CD4-positive, CD25-positive, alpha-beta regulatory T cell (primary cell): ENCODE measurements around the gene ZNF683. TPM values are rescaled to one million over a fixed set of nuclear protein-coding genes. Genes with fewer than 3 reads are reported as not detected.
"Not testable (repeated sequence)": the region's sequence is repeated elsewhere in the genome, so short reads cannot be mapped to it uniquely, and the experiment has no call there.

Experiments
- ATAC-seq, 2 donors: fragments of 150-1000 bp; cut with Tn5 transposase; one replicate each; pipeline ENCODE4 v1.10.0; 2021; ENCODE audit warnings: low read depth in 2 of 2, moderate number of reproducible peaks in 2 of 2, moderate library complexity in 1 of 2
- DNase-seq, 3 donors: peaks; one replicate each; pipeline versions ENCODE4 v3.0.0 to v3.0.0-alpha.2; 2012 to 2022; ENCODE audit warnings: mixed read lengths in 1 of 3
- H3K27ac ChIP-seq: one replicate; pipeline ENCODE4 v1.7.0; 2013; ENCODE audit warnings: mild to moderate bottlenecking, low read length; ENCODE audit not compliant: insufficient read depth, poor library complexity, severe bottlenecking
- H3K27me3 ChIP-seq: one replicate; pipeline ENCODE4 v1.7.0; 2013; ENCODE audit warnings: low read length; ENCODE audit not compliant: control insufficient read depth, insufficient read depth
- H3K36me3 ChIP-seq: one replicate; pipeline ENCODE4 v1.7.0; 2013; ENCODE audit warnings: mild to moderate bottlenecking, low read length, moderate library complexity; ENCODE audit not compliant: control insufficient read depth, insufficient read depth
- H3K4me1 ChIP-seq: 2 replicates; pipeline ENCODE4 v1.7.0; 2013; ENCODE audit warnings: mild to moderate bottlenecking, low read length; ENCODE audit not compliant: insufficient read depth, control insufficient read depth, poor library complexity, severe bottlenecking
- H3K4me3 ChIP-seq: one replicate; pipeline ENCODE4 v1.7.0; 2013; ENCODE audit warnings: low read depth, mild to moderate bottlenecking, low read length, moderate library complexity
- H3K9me3 ChIP-seq, 2 experiments: 1 replicate in 1 of 2; 2 replicates in 1 of 2; pipeline ENCODE4 v1.7.0; 2013; ENCODE audit warnings: low read length in 2 of 2, mild to moderate bottlenecking in 1 of 2, moderate library complexity in 1 of 2; ENCODE audit not compliant: control insufficient read depth in 2 of 2
- H3K27ac Mint-ChIP-seq, 3 donors: one replicate each; pipeline ENCODE4 v1.8.0; 2020 to 2022; ENCODE audit warnings: mild to moderate bottlenecking in 3 of 3, mixed read lengths in 3 of 3, moderate library complexity in 2 of 3
- H3K27me3 Mint-ChIP-seq: one replicate; pipeline ENCODE4 v1.8.0; 2022; ENCODE audit warnings: mild to moderate bottlenecking, mixed read lengths
- H3K36me3 Mint-ChIP-seq: one replicate; pipeline ENCODE4 v1.8.0; 2020; ENCODE audit warnings: mixed read lengths
- H3K4me1 Mint-ChIP-seq, 4 donors: one replicate each; pipeline ENCODE4 v1.8.0; 2020 to 2022; ENCODE audit warnings: mixed read lengths in 4 of 4, mild to moderate bottlenecking in 1 of 4
- H3K4me3 Mint-ChIP-seq, 4 donors: one replicate each; pipeline ENCODE4 v1.8.0; 2020 to 2022; ENCODE audit warnings: mild to moderate bottlenecking in 4 of 4, mixed read lengths in 4 of 4, moderate library complexity in 3 of 4
- H3K9me3 Mint-ChIP-seq, 7 donors: one replicate each; pipeline ENCODE4 v1.8.0; 2020 to 2022; ENCODE audit warnings: mixed read lengths in 7 of 7, mild to moderate bottlenecking in 3 of 7, moderate library complexity in 2 of 7
- polyA plus RNA-seq, 4 donors: library from polyadenylated mRNA; unstranded; fragments of 300-500 nt; fragmentation: Illumina TruSeq; gene quantifications; one replicate each; pipeline ENCODE4 v1.2.3, GENCODE V29; 2021
- total RNA-seq: library from RNA; stranded (reverse); gene quantifications from one replicate; pipeline ENCODE4 v1.2.3, GENCODE V29; 2022

ZNF683 gene
- total and polyA plus RNA-seq, 5 donors from 2014 or later: 0.25 to 0.55 TPM; not detected in 3

DNA sequence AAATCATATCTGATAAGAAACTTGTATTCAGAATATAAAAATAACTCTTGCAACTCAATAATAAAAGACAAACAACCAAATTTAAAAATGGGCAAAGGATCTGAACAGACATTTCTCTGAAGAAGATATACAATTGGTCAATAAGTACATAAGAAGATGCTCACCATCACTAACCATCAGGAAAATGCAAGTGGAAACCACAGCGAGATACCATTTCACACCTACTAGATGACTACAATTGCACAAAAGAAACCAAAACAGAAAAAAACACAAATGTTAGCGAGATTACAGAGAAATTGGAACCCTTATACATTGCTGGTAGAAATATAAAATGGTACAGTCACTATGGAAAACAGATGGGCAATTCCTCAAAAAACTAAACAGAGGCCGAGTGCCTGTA is 11.5 kb upstream of the ZNF683 start:
- H3K4me3 Mint-ChIP-seq: peak overlapping the region in 3 of 4 donors; percentile 4 to 53 (median 28)
- H3K9me3 Mint-ChIP-seq: no peaks in the 10 kb centered on the region
- no peaks in the 10 kb centered on the region for H3K27me3 ChIP-seq
- no peak overlapping the region for H3K4me3 ChIP-seq
- peak overlapping the region in 2 of 3 donors; percentile 4 to 86 for H3K27ac Mint-ChIP-seq
- no peak overlapping the region for H3K27ac ChIP-seq
- peaks cover 11 to 54% (median 22%) of the 10 kb centered on the region in 4 donors for H3K4me1 Mint-ChIP-seq
- DNase-seq (no peak), ATAC-seq (no peak)
- peaks cover 35% of the 10 kb centered on the region for H3K4me1 ChIP-seq
- no peaks in the 10 kb centered on the region for H3K36me3 ChIP-seq
- H3K27me3 Mint-ChIP-seq: no peaks in the 10 kb centered on the region
- no peaks in the 10 kb centered on the region for H3K36me3 Mint-ChIP-seq
- H3K9me3 ChIP-seq: no peaks in the 10 kb centered on the region

DNA sequence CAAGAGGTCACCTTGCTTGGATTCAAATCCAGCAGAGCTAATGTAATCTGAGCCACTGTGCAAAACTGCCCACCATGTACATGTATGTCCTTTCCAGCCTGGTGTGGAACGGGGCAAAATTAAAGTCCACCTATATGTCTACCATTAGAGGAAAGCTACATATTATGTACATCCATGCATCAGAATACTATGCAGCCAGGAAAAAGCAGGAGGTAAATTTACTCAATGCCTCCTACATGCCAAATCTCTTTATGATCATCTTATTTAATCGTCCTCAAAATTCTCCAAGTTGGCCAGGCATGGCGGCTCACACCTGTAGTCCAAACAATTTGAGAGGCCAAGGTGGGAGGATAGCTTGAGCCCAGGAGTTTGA is 6.3 kb upstream of the ZNF683 start:
- H3K27ac ChIP-seq: peak overlapping the region; percentile 68
- peak overlapping the region in 3 of 4 donors; percentile 77 to 88 (median 78) for H3K4me3 Mint-ChIP-seq
- H3K9me3 Mint-ChIP-seq: no peaks in the 10 kb centered on the region
- H3K27ac Mint-ChIP-seq: peak overlapping the region; percentile 94 to 98 (median 96)
- no peaks in the 10 kb centered on the region for H3K27me3 Mint-ChIP-seq
- ATAC-seq (no peak), DNase-seq (no peak)
- peaks cover 61% of the 10 kb centered on the region for H3K4me1 ChIP-seq
- H3K36me3 Mint-ChIP-seq: no peaks in the 10 kb centered on the region
- H3K27me3 ChIP-seq: no peaks in the 10 kb centered on the region
- H3K9me3 ChIP-seq: no peaks in the 10 kb centered on the region
- H3K4me1 Mint-ChIP-seq: peaks cover 31 to 69% (median 49%) of the 10 kb centered on the region in 4 donors
- H3K4me3 ChIP-seq: peak overlapping the region; percentile 62
- no peaks in the 10 kb centered on the region for H3K36me3 ChIP-seq

DNA sequence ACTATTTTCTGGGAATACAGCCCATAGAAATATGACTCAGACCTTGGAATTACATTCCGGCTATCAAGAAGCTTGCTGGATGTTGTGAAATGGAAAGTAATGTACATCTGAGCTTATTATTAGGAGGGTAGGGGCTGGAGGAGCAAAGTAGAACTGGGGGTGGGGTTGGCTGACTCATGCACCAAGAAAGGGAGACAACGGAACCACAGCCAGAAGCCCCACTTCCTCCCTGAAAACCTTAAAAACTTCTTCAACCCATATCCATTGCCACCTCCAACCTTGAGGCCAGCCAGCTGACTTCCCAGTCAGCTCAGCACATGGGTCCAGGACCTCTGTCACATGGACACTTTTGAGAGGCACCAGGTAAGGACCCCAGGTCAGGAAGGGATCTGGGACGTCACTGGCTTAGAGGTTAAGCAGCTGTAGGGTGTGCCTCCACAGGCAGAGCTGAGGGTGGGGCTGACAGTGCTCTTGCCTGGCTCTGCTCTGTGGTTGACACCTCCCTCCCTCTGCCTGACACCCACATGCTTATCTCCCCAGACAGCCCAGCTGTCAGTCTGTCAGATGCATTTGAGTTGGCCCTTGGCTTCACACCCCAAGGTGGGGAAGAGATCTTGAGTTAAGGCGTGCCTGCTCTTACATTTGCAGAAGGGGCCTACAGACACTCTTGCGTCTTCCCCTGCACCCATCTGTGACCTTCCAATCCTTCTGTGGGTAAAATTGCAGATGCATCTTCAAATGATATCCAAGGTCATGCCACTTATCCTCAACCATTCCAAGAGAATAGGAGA is 5.7 kb upstream of the ZNF683 start:
- no peaks in the 10 kb centered on the region for H3K36me3 Mint-ChIP-seq
- Histone ChIP-seq H3K27me3 (no peaks in the 10 kb centered on the region), H3K4me3 (peak overlapping the region; percentile 62), H3K4me1 (peaks cover 65% of the 10 kb centered on the region), H3K27ac (peak overlapping the region; percentile 68), H3K9me3 (no peaks in the 10 kb centered on the region), H3K36me3 (no peaks in the 10 kb centered on the region)
- peak overlapping the region; percentile 10 to 88 (median 78) for H3K4me3 Mint-ChIP-seq
- peak overlapping the region; percentile 94 to 98 (median 96) for H3K27ac Mint-ChIP-seq
- no peaks in the 10 kb centered on the region for H3K9me3 Mint-ChIP-seq
- H3K27me3 Mint-ChIP-seq: no peaks in the 10 kb centered on the region
- peak; percentile 97 to 99 for ATAC-seq
- peak; percentile 49 to 98 (median 84) for DNase-seq
- H3K4me1 Mint-ChIP-seq: peaks cover 35 to 75% (median 54%) of the 10 kb centered on the region in 4 donors

DNA sequence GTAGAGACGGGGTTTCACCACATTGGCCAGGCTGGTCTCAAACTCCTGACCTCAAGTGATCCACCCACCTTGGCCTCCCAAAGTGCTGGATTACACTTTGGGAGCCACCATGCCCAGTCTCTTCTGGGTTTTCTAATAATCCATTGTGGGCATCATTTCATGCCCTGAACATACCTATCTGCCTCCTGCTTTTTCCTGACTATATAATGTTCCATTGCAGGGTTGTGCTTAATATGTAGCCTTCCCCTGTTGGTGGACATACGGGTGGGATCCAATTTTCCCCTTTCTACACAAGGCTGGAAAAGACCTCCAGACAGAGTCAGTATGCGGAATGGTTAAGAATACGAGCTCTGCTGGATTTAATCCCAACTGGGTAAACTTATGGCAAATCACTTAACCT is 3.5 kb upstream of the ZNF683 start:
- ATAC-seq (no peak), DNase-seq (no peak)
- Mint-ChIP-seq H3K36me3 (peaks cover under 1% of the 10 kb centered on the region), H3K4me3 (peak overlapping the region in 2 of 4 donors; percentile 43 to 76), H3K27ac (peak overlapping the region; percentile 3 to 96 (median 90)), H3K4me1 (peaks cover 45 to 94% (median 66%) of the 10 kb centered on the region in 4 donors), H3K9me3 (no peaks in the 10 kb centered on the region), H3K27me3 (no peaks in the 10 kb centered on the region)
- Histone ChIP-seq H3K36me3 (no peaks in the 10 kb centered on the region), H3K27me3 (no peaks in the 10 kb centered on the region), H3K27ac (no peak overlapping the region), H3K4me1 (peaks cover 87% of the 10 kb centered on the region), H3K4me3 (no peak overlapping the region), H3K9me3 (no peaks in the 10 kb centered on the region)

DNA sequence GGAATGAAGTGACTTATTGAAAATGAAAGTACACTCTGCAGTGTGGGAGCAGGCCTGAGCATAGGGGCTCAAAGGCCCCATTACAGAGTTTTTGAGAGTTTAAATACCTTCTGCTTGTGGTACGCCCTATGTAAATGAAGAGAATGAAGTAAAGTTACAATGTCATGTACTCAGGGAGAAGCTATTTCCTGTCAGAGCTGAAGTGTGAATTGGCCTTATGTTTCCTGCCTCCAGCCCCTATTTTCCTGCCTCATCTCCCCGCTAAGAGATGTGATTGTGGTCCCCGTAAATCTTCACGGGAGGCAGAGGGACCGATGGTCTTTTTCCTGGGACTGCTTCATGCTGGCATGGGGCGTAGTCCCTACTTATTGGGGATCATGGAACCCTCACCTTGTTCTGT is 2.5 kb upstream of the ZNF683 start:
- H3K27me3 ChIP-seq: no peaks in the 10 kb centered on the region
- peak overlapping the region; percentile 50 for H3K4me3 ChIP-seq
- Mint-ChIP-seq H3K27me3 (no peaks in the 10 kb centered on the region), H3K4me1 (peaks cover 45 to 97% (median 73%) of the 10 kb centered on the region in 4 donors), H3K36me3 (peaks cover 5% of the 10 kb centered on the region), H3K4me3 (peak overlapping the region; percentile 63 to 89 (median 73)), H3K27ac (peak overlapping the region; percentile 90 to 96 (median 90)), H3K9me3 (peaks cover 0 to 3% (median 0%) of the 10 kb centered on the region in 7 donors)
- peaks cover 96% of the 10 kb centered on the region for H3K4me1 ChIP-seq
- H3K27ac ChIP-seq: peak overlapping the region; percentile 34
- H3K9me3 ChIP-seq: no peaks in the 10 kb centered on the region
- DNase-seq: peak in 1 of 3 donors; percentile 70
- no peaks in the 10 kb centered on the region for H3K36me3 ChIP-seq
- no peak for ATAC-seq

DNA sequence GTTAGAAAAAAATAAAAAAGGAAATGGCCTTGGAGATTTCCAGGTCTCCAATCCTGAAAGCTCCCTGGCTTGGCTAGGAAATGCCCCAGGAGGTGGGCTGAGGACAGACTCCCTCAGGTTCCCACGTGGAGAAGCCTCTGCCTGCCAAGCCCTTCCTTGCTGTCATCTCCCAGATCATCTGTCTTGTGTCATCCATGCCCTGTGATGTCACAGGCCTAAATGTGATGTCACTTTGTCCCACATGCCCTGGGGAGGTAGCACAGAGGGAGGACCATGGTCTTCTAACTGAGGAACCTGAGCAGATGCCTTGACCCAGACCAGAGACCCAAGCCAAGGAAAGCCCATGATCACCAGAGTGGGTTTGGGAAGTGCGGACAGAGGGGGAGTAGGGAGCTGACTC is 1.8 kb upstream of the ZNF683 start:
- H3K4me1 Mint-ChIP-seq: peaks cover 45 to 98% (median 74%) of the 10 kb centered on the region in 4 donors
- H3K27me3 Mint-ChIP-seq, DNase-seq, ATAC-seq, H3K9me3 Mint-ChIP-seq, H3K36me3 Mint-ChIP-seq, H3K36me3 ChIP-seq, H3K9me3 ChIP-seq, H3K27me3 ChIP-seq: not testable (repeated sequence)
- peak overlapping the region; percentile 48 to 89 (median 70) for H3K4me3 Mint-ChIP-seq
- peak overlapping the region; percentile 90 to 96 (median 95) for H3K27ac Mint-ChIP-seq
- Histone ChIP-seq H3K27ac (peak overlapping the region; percentile 56), H3K4me3 (peak overlapping the region; percentile 50), H3K4me1 (peaks cover 95% of the 10 kb centered on the region)

DNA sequence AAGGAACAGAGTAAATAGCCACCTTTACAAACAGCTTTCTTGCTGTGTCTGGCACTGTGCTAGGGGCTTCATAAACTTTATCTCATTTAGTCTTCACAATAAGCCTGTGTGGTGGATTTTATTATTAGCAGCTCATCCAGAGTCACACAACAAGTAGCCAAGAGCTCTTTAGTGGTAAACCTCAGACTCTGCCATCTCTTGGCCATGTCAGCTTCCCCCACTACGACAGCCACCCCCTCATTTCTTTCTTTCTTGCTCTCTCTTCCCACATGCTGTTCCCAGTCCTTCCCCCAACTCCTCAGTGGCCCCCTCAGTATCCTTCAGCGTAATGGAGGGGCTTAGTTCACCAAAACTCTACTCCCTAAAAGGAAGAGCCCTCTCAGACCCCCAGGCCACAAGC is 1.2 kb upstream of the ZNF683 start:
- H3K36me3 ChIP-seq: no peaks in the 10 kb centered on the region
- H3K4me1 ChIP-seq: peaks cover 90% of the 10 kb centered on the region
- DNase-seq: no peak
- Mint-ChIP-seq H3K9me3 (peaks cover 0 to 3% (median 0%) of the 10 kb centered on the region in 7 donors), H3K27me3 (no peaks in the 10 kb centered on the region), H3K4me3 (peak overlapping the region; percentile 44 to 81 (median 70)), H3K27ac (peak overlapping the region; percentile 90 to 96 (median 95)), H3K36me3 (peaks cover 5% of the 10 kb centered on the region), H3K4me1 (peaks cover 45 to 93% (median 71%) of the 10 kb centered on the region in 4 donors)
- ATAC-seq: no peak
- H3K27me3 ChIP-seq: no peaks in the 10 kb centered on the region
- peak overlapping the region; percentile 56 for H3K27ac ChIP-seq
- no peaks in the 10 kb centered on the region for H3K9me3 ChIP-seq
- H3K4me3 ChIP-seq: peak overlapping the region; percentile 34
